ENCODE data around the gene SGSM2.
A peak's percentile ranks its signal among the peaks of the same experiment; 100 is the strongest.

SGSM2 gene

GRCh38 chr17:2399572-2400473 is 62.5 kb downstream of the SGSM2 start:
- DNase-seq (ENCODE audit: low read depth in 2 of 2), result peak; percentile 87

GRCh38 chr17:2400474-2400866 is 63.2 kb downstream of the SGSM2 start:
- DNase-seq (ENCODE audit: low read depth in 2 of 2), result no peak

GRCh38 chr17:2400877-2401425 is 63.6 kb downstream of the SGSM2 start, which contains the start of gene MNT:
Gene MNT, minus strand, starts transcription at chr17:2401060. Its CDS starts 348 bp downstream, at chr17:2400712.
- peak; percentile 92 to 94 for DNase-seq (ENCODE audit: low read depth in 2 of 2)

- DNase-seq (ENCODE audit: low read depth in 2 of 2), result peak; percentile 99
These were observed 64.3 kb downstream of the SGSM2 start for GRCh38 chr17:2401426-2402221.

- DNase-seq (ENCODE audit: low read depth in 2 of 2), result no peak
These were observed 65.2 kb downstream of the SGSM2 start for GRCh38 chr17:2402544-2402943.

GRCh38 chr17:2403044-2403443 is 65.7 kb downstream of the SGSM2 start:
- DNase-seq (ENCODE audit: low read depth in 2 of 2), result no peak

GRCh38 chr17:2405247-2405926 is 68.1 kb downstream of the SGSM2 start:
- peak; percentile 73 to 76 for DNase-seq (ENCODE audit: low read depth in 2 of 2)

GRCh38 chr17:2406271-2406902 is 69.1 kb downstream of the SGSM2 start:
- DNase-seq (ENCODE audit: low read depth in 2 of 2), result no peak

- peak in 1 of 2 experiments; percentile 24 for DNase-seq (ENCODE audit: low read depth in 2 of 2)
These were observed 69.8 kb downstream of the SGSM2 start for GRCh38 chr17:2406903-2407790.

- no peak for DNase-seq (ENCODE audit: low read depth in 2 of 2)
These were observed 73.7 kb downstream of the SGSM2 start for GRCh38 chr17:2410951-2411350.

- no peak for DNase-seq (ENCODE audit: low read depth in 2 of 2)
These were observed 75.3 kb downstream of the SGSM2 start for GRCh38 chr17:2412561-2413021.

GRCh38 chr17:2414446-2415064 is 77.3 kb downstream of the SGSM2 start:
- no peak for DNase-seq (ENCODE audit: low read depth in 2 of 2)

- DNase-seq (ENCODE audit: low read depth in 2 of 2), result no peak
These were observed 77.8 kb downstream of the SGSM2 start for GRCh38 chr17:2415081-2415480.

- peak; percentile 52 to 57 for DNase-seq (ENCODE audit: low read depth in 2 of 2)
These were observed 78.9 kb downstream of the SGSM2 start for GRCh38 chr17:2416010-2416734.

- DNase-seq (ENCODE audit: low read depth in 2 of 2), result no peak
These were observed 81.3 kb downstream of the SGSM2 start for GRCh38 chr17:2418572-2418971.

- no peak for DNase-seq (ENCODE audit: low read depth in 2 of 2)
These were observed 82.2 kb downstream of the SGSM2 start for GRCh38 chr17:2419486-2419885.

GRCh38 chr17:2420176-2420575 is 82.9 kb downstream of the SGSM2 start:
- no peak for DNase-seq (ENCODE audit: low read depth in 2 of 2)

GRCh38 chr17:2421315-2422147 is 84.2 kb downstream of the SGSM2 start:
- no peak for DNase-seq (ENCODE audit: low read depth in 2 of 2)

Measured in fibroblast of skin of left biceps (primary cell).